HFF-Myc (cell line): ENCODE measurements around the gene TRPM7.

Experiments
- DNase-seq: peaks from one replicate; pipeline ENCODE4 v3.0.0-alpha.2; 2011; ENCODE audit warnings: low read depth; ENCODE audit errors: extremely low read depth
- H3K4me3 ChIP-seq: replicated peaks from 2 replicates; pipeline ENCODE4 v1.5.1; 2011; ENCODE audit warnings: low read depth, mild to moderate bottlenecking, control low read depth, low read length
- TF ChIP-seq, protein P1 (sequence below): IDR thresholded peaks from 2 replicates; pipeline ENCODE4 v1.5.1; 2012; ENCODE audit warnings: mild to moderate bottlenecking, low read depth, low read length, control low read depth; ENCODE audit errors: missing control alignments

The TRPM7 gene

GRCh38 chr15:50549326-50549725, 137.3 kb downstream of the TRPM7 start:
- TF ChIP-seq, protein P1, sequence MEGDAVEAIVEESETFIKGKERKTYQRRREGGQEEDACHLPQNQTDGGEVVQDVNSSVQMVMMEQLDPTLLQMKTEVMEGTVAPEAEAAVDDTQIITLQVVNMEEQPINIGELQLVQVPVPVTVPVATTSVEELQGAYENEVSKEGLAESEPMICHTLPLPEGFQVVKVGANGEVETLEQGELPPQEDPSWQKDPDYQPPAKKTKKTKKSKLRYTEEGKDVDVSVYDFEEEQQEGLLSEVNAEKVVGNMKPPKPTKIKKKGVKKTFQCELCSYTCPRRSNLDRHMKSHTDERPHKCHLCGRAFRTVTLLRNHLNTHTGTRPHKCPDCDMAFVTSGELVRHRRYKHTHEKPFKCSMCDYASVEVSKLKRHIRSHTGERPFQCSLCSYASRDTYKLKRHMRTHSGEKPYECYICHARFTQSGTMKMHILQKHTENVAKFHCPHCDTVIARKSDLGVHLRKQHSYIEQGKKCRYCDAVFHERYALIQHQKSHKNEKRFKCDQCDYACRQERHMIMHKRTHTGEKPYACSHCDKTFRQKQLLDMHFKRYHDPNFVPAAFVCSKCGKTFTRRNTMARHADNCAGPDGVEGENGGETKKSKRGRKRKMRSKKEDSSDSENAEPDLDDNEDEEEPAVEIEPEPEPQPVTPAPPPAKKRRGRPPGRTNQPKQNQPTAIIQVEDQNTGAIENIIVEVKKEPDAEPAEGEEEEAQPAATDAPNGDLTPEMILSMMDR, result no peak
- DNase-seq, result no peak
- no peak overlapping the region for H3K4me3 ChIP-seq

DNA sequence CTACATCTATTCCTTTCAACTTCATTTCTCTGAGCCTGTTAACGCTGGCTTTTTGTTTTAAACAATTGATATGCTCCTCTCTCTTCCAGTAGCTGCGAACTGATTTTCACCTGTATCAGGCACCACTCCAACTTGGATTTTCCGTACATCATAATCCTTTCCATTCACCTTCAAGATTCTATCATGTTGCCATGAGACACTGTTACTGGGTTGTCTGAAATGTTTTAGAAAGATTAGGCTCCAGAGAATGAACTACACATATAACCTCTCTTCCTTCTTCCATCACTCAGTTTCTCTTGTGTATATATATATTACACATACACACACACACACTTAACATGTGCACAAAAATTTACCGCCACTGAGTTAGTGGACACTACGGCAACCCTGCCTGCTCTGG, 140.0 kb downstream of the TRPM7 start, which contains the start of gene USP50:
TSS of gene USP50 (minus strand) at position 101 of the 400 bp plus-strand sequence. CDS start 141 bp downstream, outside the sequence.
- no peak within 1 kb of the TSS for H3K4me3 ChIP-seq
- no peak for DNase-seq
- TF ChIP-seq, protein P1, result no peak

GRCh38 chr15:50544368-50544767, 142.2 kb downstream of the TRPM7 start:
- DNase-seq, result no peak
- TF ChIP-seq, protein P1, result no peak
- H3K4me3 ChIP-seq, result no peak overlapping the region

- TF ChIP-seq, protein P1, result no peak
- no peak overlapping the region for H3K4me3 ChIP-seq
- no peak for DNase-seq
Measured at GRCh38 chr15:50543556-50543955, 143.0 kb downstream of the TRPM7 start.

DNA sequence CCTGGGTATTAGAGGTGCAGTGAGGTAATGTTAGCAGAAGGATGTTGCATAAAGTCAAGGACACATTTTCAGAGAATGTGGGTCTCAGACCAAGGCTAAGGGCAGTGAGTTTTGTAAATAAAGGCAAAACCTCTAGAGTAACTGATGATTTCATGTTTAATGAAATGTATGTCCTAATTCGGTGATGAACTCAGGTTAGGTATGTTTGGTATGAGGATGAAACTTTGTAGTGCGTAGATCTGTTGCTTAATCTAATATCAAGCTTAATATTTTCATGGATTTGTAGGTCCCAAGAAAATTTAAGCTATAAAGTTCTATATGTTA, 143.7 kb downstream of the TRPM7 start:
- TF ChIP-seq, protein P1, result no peak
- H3K4me3 ChIP-seq, result no peak overlapping the region
- no peak for DNase-seq

DNA sequence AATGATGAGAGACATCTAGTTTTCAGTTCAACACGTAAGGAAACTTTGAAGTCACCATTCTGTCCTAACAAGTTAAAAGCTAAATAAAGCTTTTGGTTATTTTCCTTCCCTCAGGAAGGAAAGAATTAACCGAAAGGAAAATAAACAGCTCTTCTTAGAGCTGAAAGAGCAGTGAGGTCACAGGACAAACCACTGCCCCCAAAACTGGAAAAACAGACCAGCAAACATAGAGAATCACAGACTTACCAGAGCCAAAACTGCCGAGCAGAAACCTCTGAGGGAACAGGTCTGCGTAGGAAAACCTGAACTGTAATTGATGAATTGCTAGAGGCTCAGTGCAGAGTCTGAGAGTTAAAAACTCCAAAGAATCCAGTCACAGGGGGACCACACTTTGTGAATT, 154.8 kb downstream of the TRPM7 start:
- no peak for DNase-seq
- TF ChIP-seq, protein P1, result no peak
- no peak overlapping the region for H3K4me3 ChIP-seq

GRCh38 chr15:50531163-50531562, 155.4 kb downstream of the TRPM7 start:
- no peak overlapping the region for H3K4me3 ChIP-seq
- TF ChIP-seq, protein P1, result no peak
- DNase-seq, result no peak
